HepG2 (cell line): ENCODE measurements around the gene FOXA3. TPM values are rescaled to one million over a fixed set of nuclear protein-coding genes. Genes with fewer than 3 reads are reported as not detected.

Experiments used
- ATAC-seq: fragments of 200-7000 bp; cut with Tn5 transposase; 3 replicates; pipeline ENCODE4 v1.9.1; 2020; ENCODE audit warnings: mild to moderate bottlenecking, moderate library complexity
- BruUV-seq: library from RNA; stranded (reverse); fragments of 400-500 nt; replicated peaks from 2 replicates; lab custom pipeline; 2021; lab: Mats Ljungman, UMichigan
- CTCF ChIA-PET: fragments of 300-600 bp; formaldehyde crosslinking; extraction: SDS; loops from one replicate; lab custom pipeline; 2021; ENCODE audit warnings: low total read pairs, inconsistent platforms, low intra/inter-chr PET ratio; lab: Yijun Ruan, JAX
- POLR2A ChIA-PET: fragments of 350-600 bp; sonication (Branson Sonifier 250); formaldehyde crosslinking; loops from one replicate; lab custom pipeline; 2020; ENCODE audit warnings: antibody characterized with exemption, inconsistent platforms; lab: Yijun Ruan, JAX
- DNase-seq: peaks from one replicate; pipeline ENCODE4 v3.0.0-alpha.2; 2015; ENCODE audit warnings: low spot score
- FAIRE-seq: peaks from 3 replicates; lab custom pipeline; 2011; peaks lifted over from hg19 to GRCh38; lab: Jason Lieb, UNC
- H2AFZ ChIP-seq: one replicate; pipeline ENCODE4 v1.6.1; 2011; ENCODE audit warnings: low read length, inconsistent platforms
- H3K27ac ChIP-seq: fragments of 300-600 bp; 3 replicates; pipeline ENCODE4 v1.8.0; 2011; ENCODE audit warnings: mixed run types, mild to moderate bottlenecking, mixed read lengths, low read length, inconsistent platforms; ENCODE audit not compliant: insufficient read depth; ENCODE audit errors: extremely low read length
- H3K27me3 ChIP-seq, 2 experiments: fragments of 200-600 bp in 1 of 2; 2 replicates in 1 of 2; 3 replicates in 1 of 2; pipeline versions ENCODE4 v1.6.0 to v1.8.0; 2011; ENCODE audit warnings: low read length in 2 of 2, mild to moderate bottlenecking in 2 of 2, moderate library complexity in 2 of 2, inconsistent platforms in 1 of 2; ENCODE audit not compliant: insufficient read depth in 2 of 2, control insufficient read depth in 1 of 2
- H3K36me3 ChIP-seq, 2 experiments: fragments of 200-600 bp in 1 of 2; replicated peaks in 1 of 2; 2 replicates in 1 of 2; 3 replicates in 1 of 2; pipeline versions ENCODE4 v1.5.1 to v1.8.0; 2011; ENCODE audit warnings: low read length in 2 of 2, inconsistent platforms in 1 of 2; ENCODE audit not compliant: insufficient read depth in 2 of 2, control insufficient read depth in 1 of 2
- H3K4me1 ChIP-seq: 2 replicates; pipeline ENCODE4 v1.5.1; 2012; ENCODE audit warnings: low read length, inconsistent platforms; ENCODE audit not compliant: insufficient read depth
- H3K4me2 ChIP-seq: 2 replicates; pipeline ENCODE4 v1.6.0; 2011; ENCODE audit warnings: low read depth, low read length, inconsistent platforms
- H3K4me3 ChIP-seq, 3 experiments: fragments of 200-600 bp in 1 of 3; sonication (generic), shearing (Covaris generic) in 1 of 3; replicated peaks in 1 of 3; 2 replicates each; pipeline ENCODE4 v1.5.1; 2011 to 2016; ENCODE audit warnings: low read length in 3 of 3, inconsistent platforms in 2 of 3, low read depth in 2 of 3, mild to moderate bottlenecking in 2 of 3, control low read depth in 1 of 3, mixed read lengths in 1 of 3; ENCODE audit not compliant: insufficient read depth in 1 of 3
- H3K79me2 ChIP-seq: one replicate; pipeline ENCODE4 v1.6.1; 2011; ENCODE audit warnings: low read length, inconsistent platforms; ENCODE audit not compliant: insufficient read depth
- H3K9ac ChIP-seq: 2 replicates; pipeline ENCODE4 v1.6.0; 2011; ENCODE audit warnings: mild to moderate bottlenecking, low read depth, low read length, inconsistent platforms; ENCODE audit not compliant: insufficient read depth
- H3K9me3 ChIP-seq: 2 replicates; pipeline ENCODE4 v1.5.1; 2012; ENCODE audit warnings: mild to moderate bottlenecking, low read length
- H4K20me1 ChIP-seq: 2 replicates; pipeline ENCODE4 v1.6.0; 2011; ENCODE audit warnings: inconsistent platforms, mild to moderate bottlenecking, low read length, moderate library complexity; ENCODE audit not compliant: insufficient read depth
- ADNP ChIP-seq: sonication (generic); formaldehyde crosslinking; IDR thresholded peaks from 2 replicates; pipeline ENCODE4 v1.4.0; 2020; ENCODE audit warnings: missing genetic modification reagents
- AGO2 ChIP-seq: fragments of 200-400 bp; formaldehyde crosslinking; optimal IDR thresholded peaks from 2 replicates; pipeline ENCODE3; 2017; ENCODE audit warnings: mild to moderate bottlenecking, low read depth, low read length, moderate library complexity
- CENPT ChIP-seq: sonication (generic); formaldehyde crosslinking; IDR thresholded peaks from 2 replicates; pipeline ENCODE4 v1.8.0; 2022; ENCODE audit warnings: low read depth, mild to moderate bottlenecking, moderate library complexity, missing genetic modification reagents
- HNRNPLL ChIP-seq: fragments of 200-400 bp; formaldehyde crosslinking; IDR thresholded peaks from 2 replicates; pipeline ENCODE4 v1.6.1; 2017; ENCODE audit warnings: mild to moderate bottlenecking, low read depth, low read length; ENCODE audit not compliant: poor library complexity, severe bottlenecking
- POGZ ChIP-seq: sonication (generic); formaldehyde crosslinking; IDR thresholded peaks from 2 replicates; pipeline ENCODE4 v1.4.0; 2020; ENCODE audit warnings: mild to moderate bottlenecking, missing genetic modification reagents
- SP4 ChIP-seq: sonication (generic); formaldehyde crosslinking; IDR thresholded peaks from 2 replicates; pipeline ENCODE4 v1.8.1; 2023; ENCODE audit warnings: mild to moderate bottlenecking, missing genetic modification reagents
- SYNCRIP ChIP-seq: fragments of 200-400 bp; formaldehyde crosslinking; IDR thresholded peaks from 2 replicates; pipeline ENCODE4 v1.6.1; 2018; ENCODE audit warnings: mild to moderate bottlenecking, low read depth, low read length; ENCODE audit not compliant: insufficient read depth
- TBX3 ChIP-seq: fragments of 450-650 bp; IDR thresholded peaks from 2 replicates; pipeline ENCODE4 v1.6.1; 2017; ENCODE audit warnings: antibody characterized with exemption, mild to moderate bottlenecking, inconsistent platforms, borderline replicate concordance
- ZBTB42 ChIP-seq: sonication (generic); formaldehyde crosslinking; IDR thresholded peaks from 2 replicates; pipeline ENCODE4 v1.5.0; 2020; ENCODE audit warnings: mild to moderate bottlenecking, missing genetic modification reagents
- ZSCAN22 ChIP-seq: sonication (generic); formaldehyde crosslinking; IDR thresholded peaks from 2 replicates; pipeline ENCODE4 v1.4.0; 2020; ENCODE audit warnings: mild to moderate bottlenecking, missing genetic modification reagents
- WGBS: methylation state at CpG from one replicate; pipeline ENCODE4 v1.1.6; 2017; ENCODE audit warnings: low lambda C conversion rate; 5-methylcytosine and 5-hydroxymethylcytosine counted together
- in situ Hi-C: cut with HindIII; loops from 2 replicates; pipeline ENCODE4 v1.10.0; 2017; ENCODE audit warnings: low pct_unique_long_range_greater_than_20kb; ENCODE audit not compliant: extremely low pct_ligation_motif_present
- intact Hi-C: fragments of 100-400 bp; cut with micrococcal nuclease; formaldehyde crosslinking; loops from one replicate; pipeline ENCODE4 v1.10.0; 2022; ENCODE audit not compliant: unreplicated experiment
- polyA plus RNA-seq, 8 experiments: library from polyadenylated mRNA; depleted of rRNA in 3 of 8; stranded (reverse) in 7 of 8; unstranded in 1 of 8; fragments of >200 nt; fragmentation: Illumina TruSeq in 4 of 8; extraction: Trizol in 4 of 8; gene quantifications; 2 replicates each; pipeline versions ENCODE4 v1.2.1 to v1.2.3, GENCODE V29; 2011 to 2016; ENCODE audit warnings: low read depth in 4 of 8, missing spikeins in 1 of 8, mixed read lengths in 1 of 8; ENCODE audit not compliant: insufficient read depth in 1 of 8
- total RNA-seq, 5 experiments: library from RNA; depleted of rRNA; stranded (reverse); fragments of >200 nt; fragmentation: Illumina TruSeq; extraction: Trizol; gene quantifications; 2 replicates each; pipeline ENCODE4 v1.2.3, GENCODE V29; 2016; ENCODE audit warnings: low read depth in 1 of 5
- TF ChIP-seq, protein P1 (sequence below): sonication (generic); formaldehyde crosslinking; IDR thresholded peaks from 2 replicates; pipeline ENCODE4 v1.5.0; 2020; ENCODE audit warnings: mild to moderate bottlenecking, missing genetic modification reagents, borderline replicate concordance
- TF ChIP-seq, protein P2 (sequence below): sonication (generic); formaldehyde crosslinking; IDR thresholded peaks from 2 replicates; pipeline ENCODE4 v1.4.0; 2020; ENCODE audit warnings: missing genetic modification reagents, borderline replicate concordance
- TF ChIP-seq, protein P3 (sequence below): sonication (generic); formaldehyde crosslinking; IDR thresholded peaks from 2 replicates; pipeline ENCODE4 v1.5.0; 2020; ENCODE audit warnings: mild to moderate bottlenecking, missing genetic modification reagents

FOXA3 gene
- total and polyA plus RNA-seq, 2 of the 13 experiments (the other 11 are each of a cell fraction or from before 2014, with no cell fraction given): 29.8 to 47.6 TPM

DNA sequence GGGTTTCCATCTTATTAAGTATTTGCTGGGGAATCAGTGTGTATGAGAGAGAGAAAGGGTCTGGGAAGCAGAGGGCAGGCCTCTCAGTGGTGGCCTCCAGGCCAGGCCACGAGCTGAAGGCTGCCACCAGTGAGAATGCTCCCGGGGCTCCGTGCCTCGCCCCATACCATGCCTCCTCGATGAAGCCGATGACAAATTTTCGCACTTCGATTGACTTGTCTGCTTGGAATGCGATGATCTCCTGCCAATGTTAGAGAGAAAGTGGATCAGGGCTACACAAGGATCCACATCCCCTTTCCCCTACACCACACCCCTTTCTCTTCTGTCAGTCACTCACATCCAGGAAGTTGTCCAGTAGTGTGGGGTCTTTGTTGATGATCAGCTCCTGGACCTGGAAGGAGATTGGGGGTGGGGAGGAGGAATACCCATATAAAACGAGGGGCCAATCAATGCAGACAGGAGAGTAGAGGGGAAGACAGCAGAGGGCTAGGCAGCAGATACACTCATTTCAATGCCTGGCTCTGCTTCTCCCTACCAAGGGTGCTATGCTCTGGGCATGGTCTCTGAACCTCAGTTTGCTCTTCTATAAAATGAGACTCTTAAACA, 11.9 kb upstream of the FOXA3 start:
- ChIA-PET CTCF (no interaction called here), POLR2A (interaction anchor here (1.2 kb wide), 1 partner anchor 9 kb away, joined by 3 read pairs; no protein-coding TSS in a partner anchor)
- no peaks in the 10 kb centered on the region for H3K27me3 ChIP-seq
- in situ Hi-C loops (no loop called here), intact Hi-C loops (no loop called here)
- no peak overlapping the region for H3K4me2 ChIP-seq
- H3K4me1 ChIP-seq: no peaks in the 10 kb centered on the region
- H3K9ac ChIP-seq: no peak overlapping the region
- no peaks in the 10 kb centered on the region for H4K20me1 ChIP-seq
- no peak overlapping the region for H3K27ac ChIP-seq
- H3K4me3 ChIP-seq: no peak overlapping the region
- FAIRE-seq (no peak), DNase-seq (no peak), ATAC-seq (no peak)
- 95% methylated on average over 9 of the region's 10 CpGs for WGBS
- peaks cover 3% of the 10 kb centered on the region for H3K79me2 ChIP-seq
- H2AFZ ChIP-seq: no peak overlapping the region
- BruUV-seq: no TSS peak
- peaks cover 32 to 64% of the 10 kb centered on the region in 2 experiments for H3K36me3 ChIP-seq
- no peaks in the 10 kb centered on the region for H3K9me3 ChIP-seq
- TF ChIP-seq ADNP (CRISPR knock-in tag) (no peak), TBX3 (no peak), POGZ (CRISPR knock-in tag) (no peak), AGO2 (no peak), ZBTB42 (CRISPR knock-in tag) (no peak), SYNCRIP (no peak), HNRNPLL (no peak), ZSCAN22 (CRISPR knock-in tag) (no peak), SP4 (no peak), CENPT (CRISPR knock-in tag) (no peak)
- TF ChIP-seq, protein P1, sequence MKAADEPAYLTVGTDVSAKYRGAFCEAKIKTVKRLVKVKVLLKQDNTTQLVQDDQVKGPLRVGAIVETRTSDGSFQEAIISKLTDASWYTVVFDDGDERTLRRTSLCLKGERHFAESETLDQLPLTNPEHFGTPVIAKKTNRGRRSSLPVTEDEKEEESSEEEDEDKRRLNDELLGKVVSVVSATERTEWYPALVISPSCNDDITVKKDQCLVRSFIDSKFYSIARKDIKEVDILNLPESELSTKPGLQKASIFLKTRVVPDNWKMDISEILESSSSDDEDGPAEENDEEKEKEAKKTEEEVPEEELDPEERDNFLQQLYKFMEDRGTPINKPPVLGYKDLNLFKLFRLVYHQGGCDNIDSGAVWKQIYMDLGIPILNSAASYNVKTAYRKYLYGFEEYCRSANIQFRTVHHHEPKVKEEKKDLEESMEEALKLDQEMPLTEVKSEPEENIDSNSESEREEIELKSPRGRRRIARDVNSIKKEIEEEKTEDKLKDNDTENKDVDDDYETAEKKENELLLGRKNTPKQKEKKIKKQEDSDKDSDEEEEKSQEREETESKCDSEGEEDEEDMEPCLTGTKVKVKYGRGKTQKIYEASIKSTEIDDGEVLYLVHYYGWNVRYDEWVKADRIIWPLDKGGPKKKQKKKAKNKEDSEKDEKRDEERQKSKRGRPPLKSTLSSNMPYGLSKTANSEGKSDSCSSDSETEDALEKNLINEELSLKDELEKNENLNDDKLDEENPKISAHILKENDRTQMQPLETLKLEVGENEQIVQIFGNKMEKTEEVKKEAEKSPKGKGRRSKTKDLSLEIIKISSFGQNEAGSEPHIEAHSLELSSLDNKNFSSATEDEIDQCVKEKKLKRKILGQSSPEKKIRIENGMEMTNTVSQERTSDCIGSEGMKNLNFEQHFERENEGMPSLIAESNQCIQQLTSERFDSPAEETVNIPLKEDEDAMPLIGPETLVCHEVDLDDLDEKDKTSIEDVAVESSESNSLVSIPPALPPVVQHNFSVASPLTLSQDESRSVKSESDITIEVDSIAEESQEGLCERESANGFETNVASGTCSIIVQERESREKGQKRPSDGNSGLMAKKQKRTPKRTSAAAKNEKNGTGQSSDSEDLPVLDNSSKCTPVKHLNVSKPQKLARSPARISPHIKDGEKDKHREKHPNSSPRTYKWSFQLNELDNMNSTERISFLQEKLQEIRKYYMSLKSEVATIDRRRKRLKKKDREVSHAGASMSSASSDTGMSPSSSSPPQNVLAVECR (CRISPR knock-in tag): no peak
- TF ChIP-seq, protein P2, sequence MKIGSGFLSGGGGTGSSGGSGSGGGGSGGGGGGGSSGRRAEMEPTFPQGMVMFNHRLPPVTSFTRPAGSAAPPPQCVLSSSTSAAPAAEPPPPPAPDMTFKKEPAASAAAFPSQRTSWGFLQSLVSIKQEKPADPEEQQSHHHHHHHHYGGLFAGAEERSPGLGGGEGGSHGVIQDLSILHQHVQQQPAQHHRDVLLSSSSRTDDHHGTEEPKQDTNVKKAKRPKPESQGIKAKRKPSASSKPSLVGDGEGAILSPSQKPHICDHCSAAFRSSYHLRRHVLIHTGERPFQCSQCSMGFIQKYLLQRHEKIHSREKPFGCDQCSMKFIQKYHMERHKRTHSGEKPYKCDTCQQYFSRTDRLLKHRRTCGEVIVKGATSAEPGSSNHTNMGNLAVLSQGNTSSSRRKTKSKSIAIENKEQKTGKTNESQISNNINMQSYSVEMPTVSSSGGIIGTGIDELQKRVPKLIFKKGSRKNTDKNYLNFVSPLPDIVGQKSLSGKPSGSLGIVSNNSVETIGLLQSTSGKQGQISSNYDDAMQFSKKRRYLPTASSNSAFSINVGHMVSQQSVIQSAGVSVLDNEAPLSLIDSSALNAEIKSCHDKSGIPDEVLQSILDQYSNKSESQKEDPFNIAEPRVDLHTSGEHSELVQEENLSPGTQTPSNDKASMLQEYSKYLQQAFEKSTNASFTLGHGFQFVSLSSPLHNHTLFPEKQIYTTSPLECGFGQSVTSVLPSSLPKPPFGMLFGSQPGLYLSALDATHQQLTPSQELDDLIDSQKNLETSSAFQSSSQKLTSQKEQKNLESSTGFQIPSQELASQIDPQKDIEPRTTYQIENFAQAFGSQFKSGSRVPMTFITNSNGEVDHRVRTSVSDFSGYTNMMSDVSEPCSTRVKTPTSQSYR (CRISPR knock-in tag): no peak
- TF ChIP-seq, protein P3, sequence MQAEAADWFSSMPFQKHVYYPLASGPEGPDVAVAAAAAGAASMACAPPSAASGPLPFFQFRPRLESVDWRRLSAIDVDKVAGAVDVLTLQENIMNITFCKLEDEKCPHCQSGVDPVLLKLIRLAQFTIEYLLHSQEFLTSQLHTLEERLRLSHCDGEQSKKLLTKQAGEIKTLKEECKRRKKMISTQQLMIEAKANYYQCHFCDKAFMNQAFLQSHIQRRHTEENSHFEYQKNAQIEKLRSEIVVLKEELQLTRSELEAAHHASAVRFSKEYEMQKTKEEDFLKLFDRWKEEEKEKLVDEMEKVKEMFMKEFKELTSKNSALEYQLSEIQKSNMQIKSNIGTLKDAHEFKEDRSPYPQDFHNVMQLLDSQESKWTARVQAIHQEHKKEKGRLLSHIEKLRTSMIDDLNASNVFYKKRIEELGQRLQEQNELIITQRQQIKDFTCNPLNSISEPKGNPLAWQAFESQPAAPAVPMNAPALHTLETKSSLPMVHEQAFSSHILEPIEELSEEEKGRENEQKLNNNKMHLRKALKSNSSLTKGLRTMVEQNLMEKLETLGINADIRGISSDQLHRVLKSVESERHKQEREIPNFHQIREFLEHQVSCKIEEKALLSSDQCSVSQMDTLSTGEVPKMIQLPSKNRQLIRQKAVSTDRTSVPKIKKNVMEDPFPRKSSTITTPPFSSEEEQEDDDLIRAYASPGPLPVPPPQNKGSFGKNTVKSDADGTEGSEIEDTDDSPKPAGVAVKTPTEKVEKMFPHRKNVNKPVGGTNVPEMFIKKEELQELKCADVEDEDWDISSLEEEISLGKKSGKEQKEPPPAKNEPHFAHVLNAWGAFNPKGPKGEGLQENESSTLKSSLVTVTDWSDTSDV: no peak
